BJ (cell line): ENCODE measurements around the gene LYSMD3. TPM values are rescaled to one million over a fixed set of nuclear protein-coding genes. Genes with fewer than 3 reads are reported as not detected.

ENCODE experiments used
- CTCF ChIA-PET: fragments of 350-600 bp; formaldehyde crosslinking; extraction: SDS; loops from one replicate; lab custom pipeline; 2021; ENCODE audit warnings: antibody characterized with exemption, inconsistent platforms; lab: Yijun Ruan, JAX
- POLR2A ChIA-PET: fragments of 300-600 bp; sonication (Branson Sonifier 250); formaldehyde crosslinking; extraction: SDS; loops from one replicate; lab custom pipeline; 2021; ENCODE audit warnings: antibody characterized with exemption; lab: Charles Lee
- DNase-seq: peaks from one replicate; pipeline ENCODE4 v3.0.0-alpha.2; 2011; ENCODE audit warnings: low read depth
- H3K27me3 ChIP-seq: 2 replicates; pipeline ENCODE4 v1.6.0; 2011; ENCODE audit warnings: low read length; ENCODE audit not compliant: control insufficient read depth, insufficient read depth
- H3K36me3 ChIP-seq: 2 replicates; pipeline ENCODE4 v1.5.1; 2011; ENCODE audit warnings: low read length; ENCODE audit not compliant: control insufficient read depth, insufficient read depth
- H3K4me3 ChIP-seq: 2 replicates; pipeline ENCODE4 v1.5.1; 2011; ENCODE audit warnings: low read depth, mild to moderate bottlenecking, control low read depth, low read length
- polyA plus RNA-seq: library from polyadenylated mRNA; depleted of rRNA; stranded (reverse); fragments of >200 nt; gene quantifications from 2 replicates; pipeline ENCODE4 v1.2.3, GENCODE V29; 2011
- TF ChIP-seq, protein P1 (sequence below): IDR thresholded peaks from 2 replicates; pipeline ENCODE4 v1.5.1; 2011; ENCODE audit warnings: low read depth, mild to moderate bottlenecking, control low read depth, inconsistent platforms, low read length, moderate library complexity; ENCODE audit not compliant: insufficient read depth

Gene LYSMD3
- polyA plus RNA-seq, 1 experiment: 5.5 TPM

- H3K4me3 ChIP-seq: no peak overlapping the region
- CTCF ChIA-PET: interaction anchor here (1.1 kb wide), 1 partner anchor 19 kb away, joined by 3 read pairs; the partner anchor contains the start of gene LYSMD3
- no peaks in the 10 kb centered on the region for H3K36me3 ChIP-seq
- peaks cover 3% of the 10 kb centered on the region for H3K27me3 ChIP-seq
- DNase-seq: no peak
- TF ChIP-seq, protein P1, sequence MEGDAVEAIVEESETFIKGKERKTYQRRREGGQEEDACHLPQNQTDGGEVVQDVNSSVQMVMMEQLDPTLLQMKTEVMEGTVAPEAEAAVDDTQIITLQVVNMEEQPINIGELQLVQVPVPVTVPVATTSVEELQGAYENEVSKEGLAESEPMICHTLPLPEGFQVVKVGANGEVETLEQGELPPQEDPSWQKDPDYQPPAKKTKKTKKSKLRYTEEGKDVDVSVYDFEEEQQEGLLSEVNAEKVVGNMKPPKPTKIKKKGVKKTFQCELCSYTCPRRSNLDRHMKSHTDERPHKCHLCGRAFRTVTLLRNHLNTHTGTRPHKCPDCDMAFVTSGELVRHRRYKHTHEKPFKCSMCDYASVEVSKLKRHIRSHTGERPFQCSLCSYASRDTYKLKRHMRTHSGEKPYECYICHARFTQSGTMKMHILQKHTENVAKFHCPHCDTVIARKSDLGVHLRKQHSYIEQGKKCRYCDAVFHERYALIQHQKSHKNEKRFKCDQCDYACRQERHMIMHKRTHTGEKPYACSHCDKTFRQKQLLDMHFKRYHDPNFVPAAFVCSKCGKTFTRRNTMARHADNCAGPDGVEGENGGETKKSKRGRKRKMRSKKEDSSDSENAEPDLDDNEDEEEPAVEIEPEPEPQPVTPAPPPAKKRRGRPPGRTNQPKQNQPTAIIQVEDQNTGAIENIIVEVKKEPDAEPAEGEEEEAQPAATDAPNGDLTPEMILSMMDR: no peak
- POLR2A ChIA-PET: no interaction called here
Measured at GRCh38 chr5:90549223-90549622, 19.8 kb upstream of the LYSMD3 start.

- TF ChIP-seq, protein P1: no peak
- no peak for DNase-seq
- Histone ChIP-seq H3K27me3 (peaks cover 3% of the 10 kb centered on the region), H3K4me3 (no peak overlapping the region), H3K36me3 (no peaks in the 10 kb centered on the region)
- POLR2A ChIA-PET: no interaction called here
- CTCF ChIA-PET: interaction anchor here (1.1 kb wide), 1 partner anchor 18 kb away, joined by 3 read pairs; the partner anchor contains the start of gene LYSMD3
Measured at GRCh38 chr5:90548069-90548593, 18.7 kb upstream of the LYSMD3 start.

GRCh38 chr5:90547072-90547536 lies 17.7 kb upstream of the LYSMD3 start:
- CTCF ChIA-PET: no interaction called here
- Histone ChIP-seq H3K27me3 (peaks cover 3% of the 10 kb centered on the region), H3K36me3 (no peaks in the 10 kb centered on the region), H3K4me3 (no peak overlapping the region)
- POLR2A ChIA-PET: no interaction called here
- no peak for DNase-seq
- TF ChIP-seq, protein P1: no peak

DNA sequence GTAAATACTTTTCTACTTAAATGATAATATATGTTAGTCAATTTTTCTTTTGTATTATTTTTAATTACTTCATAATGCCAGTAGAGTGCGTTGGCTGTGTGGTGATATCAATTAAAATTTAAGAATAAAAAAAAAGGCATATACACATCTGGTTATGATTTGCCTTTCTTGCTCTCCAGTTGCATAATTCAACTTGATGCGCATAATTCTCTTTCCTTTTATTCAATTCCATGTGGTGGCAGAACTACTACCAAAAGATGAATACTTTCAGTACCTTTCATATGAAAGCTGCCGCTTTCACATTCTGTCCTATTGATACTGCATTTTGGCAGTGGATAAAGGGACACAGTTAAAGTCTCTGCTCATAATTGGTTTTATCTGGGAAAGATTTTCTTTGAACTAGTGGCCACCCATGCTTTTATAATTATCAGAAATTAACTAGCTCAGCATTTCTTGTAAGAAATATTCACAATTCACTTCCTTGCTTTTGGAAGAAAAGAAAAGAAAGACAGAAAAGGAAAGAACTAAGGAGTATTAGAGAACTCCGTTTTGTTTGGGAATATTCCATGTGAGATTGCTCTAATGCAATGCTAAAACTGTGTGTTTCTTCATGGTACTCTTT lies 16.9 kb upstream of the LYSMD3 start:
- peaks cover 3% of the 10 kb centered on the region for H3K27me3 ChIP-seq
- TF ChIP-seq, protein P1: no peak
- no peak overlapping the region for H3K4me3 ChIP-seq
- ChIA-PET POLR2A (no interaction called here), CTCF (interaction anchor here (0.6 kb wide), 1 partner anchor 1836 kb away, joined by 3 read pairs; no protein-coding TSS in a partner anchor)
- no peaks in the 10 kb centered on the region for H3K36me3 ChIP-seq
- DNase-seq: no peak

- ChIA-PET POLR2A (no interaction called here), CTCF (interaction anchor here (1.0 kb wide), 1 partner anchor 15 kb away, joined by 3 read pairs; no protein-coding TSS in a partner anchor)
- H3K4me3 ChIP-seq: no peak overlapping the region
- TF ChIP-seq, protein P1: no peak
- no peak for DNase-seq
- H3K36me3 ChIP-seq: no peaks in the 10 kb centered on the region
- peaks cover 3% of the 10 kb centered on the region for H3K27me3 ChIP-seq
Measured at GRCh38 chr5:90545511-90545910, 16.1 kb upstream of the LYSMD3 start.
